Panc1 (cell line): Measurements from ENCODE around the gene EED. TPM values are rescaled to one million over a fixed set of nuclear protein-coding genes. Genes with fewer than 3 reads are reported as not detected.

Experiments used
- ATAC-seq: fragments of 200-7000 bp; cut with Tn5 transposase; 2 replicates; pipeline ENCODE4 v1.9.1; 2020; ENCODE audit warnings: mild to moderate bottlenecking, moderate library complexity
- BruUV-seq: library from RNA; stranded (reverse); fragments of 400-500 nt; replicated peaks from 2 replicates; lab custom pipeline; 2021; lab: Mats Ljungman, UMichigan
- CTCF ChIA-PET: fragments of 300-600 bp; sonication (Branson Sonifier 250); formaldehyde crosslinking; loops from one replicate; lab custom pipeline; 2022; ENCODE audit warnings: antibody characterized with exemption; lab: Charles Lee
- POLR2A ChIA-PET: fragments of 300-600 bp; sonication (Branson Sonifier 250); formaldehyde crosslinking; loops from one replicate; lab custom pipeline; 2022; ENCODE audit warnings: antibody characterized with exemption; lab: Charles Lee
- DNase-seq: peaks from one replicate; pipeline ENCODE4 v3.0.0-alpha.2; 2010; ENCODE audit warnings: low read depth, low spot score
- H3K27ac ChIP-seq: 2 replicates; pipeline ENCODE4 v1.5.1; 2011; ENCODE audit warnings: mild to moderate bottlenecking, low read length, inconsistent platforms
- H3K27me3 ChIP-seq: fragments of 200-500 bp; sonication (Bioruptor generic); 2 replicates; pipeline ENCODE4 v1.6.0; 2014; ENCODE audit warnings: low read length, inconsistent platforms; ENCODE audit not compliant: control insufficient read depth, insufficient read depth
- H3K36me3 ChIP-seq: fragments of 200-500 bp; sonication (Bioruptor generic); 2 replicates; pipeline ENCODE4 v1.5.1; 2014; ENCODE audit warnings: inconsistent platforms, mild to moderate bottlenecking, low read length, moderate library complexity; ENCODE audit not compliant: control insufficient read depth, insufficient read depth
- H3K4me1 ChIP-seq: 2 replicates; pipeline ENCODE4 v1.5.1; 2011; ENCODE audit warnings: inconsistent platforms, mild to moderate bottlenecking, low read length, moderate library complexity; ENCODE audit not compliant: control insufficient read depth, insufficient read depth
- H3K4me3 ChIP-seq, 2 experiments: 2 replicates each; pipeline ENCODE4 v1.5.1; 2011 to 2012; ENCODE audit warnings: low read depth in 2 of 2, low read length in 2 of 2, mild to moderate bottlenecking in 2 of 2, inconsistent platforms in 1 of 2, moderate library complexity in 1 of 2
- H3K9me3 ChIP-seq: fragments of 200-500 bp; sonication (Bioruptor generic); 2 replicates; pipeline ENCODE4 v1.5.1; 2014; ENCODE audit warnings: low read depth, mild to moderate bottlenecking, inconsistent platforms, low read length, moderate library complexity; ENCODE audit not compliant: control insufficient read depth, insufficient read depth
- POLR2AphosphoS5 ChIP-seq: IDR thresholded peaks from 2 replicates; pipeline ENCODE4 v1.6.1; 2012; ENCODE audit warnings: mild to moderate bottlenecking, low read depth, low read length, moderate library complexity
- SIN3A ChIP-seq: IDR thresholded peaks from 2 replicates; pipeline ENCODE4 v1.6.1; 2012; ENCODE audit warnings: low read depth, mild to moderate bottlenecking, low read length, moderate library complexity, borderline replicate concordance; ENCODE audit not compliant: insufficient read depth
- TCF7L2 ChIP-seq: IDR thresholded peaks from 2 replicates; pipeline ENCODE4 v1.6.1; 2011; ENCODE audit warnings: mild to moderate bottlenecking, low read depth, low read length, inconsistent platforms
- in situ Hi-C: cut with HindIII; loops from 2 replicates; pipeline ENCODE4 v1.10.0; 2016; ENCODE audit warnings: low sequenced_read_pairs, low pct_unique_long_range_greater_than_20kb
- intact Hi-C: fragments of 100-400 bp; cut with micrococcal nuclease; formaldehyde crosslinking; loops from one replicate; pipeline ENCODE4 v1.10.0; 2022; ENCODE audit not compliant: unreplicated experiment
- total RNA-seq: library from RNA; stranded (reverse); gene quantifications from one replicate; pipeline ENCODE4 v1.2.1, GENCODE V29; 2021; ENCODE audit not compliant: unreplicated experiment
- TF ChIP-seq, protein P1 (sequence below): fragments of 450-650 bp; IDR thresholded peaks from 2 replicates; pipeline ENCODE4 v1.5.1; 2017; ENCODE audit warnings: mild to moderate bottlenecking
- TF ChIP-seq, protein P2 (sequence below), 2 experiments: IDR thresholded peaks; 2 replicates each; pipeline ENCODE4 v1.6.1; 2011 to 2012; ENCODE audit warnings: low read depth in 2 of 2, control low read depth in 1 of 2, low read length in 1 of 2, mild to moderate bottlenecking in 1 of 2, moderate library complexity in 1 of 2; ENCODE audit not compliant: insufficient read depth in 1 of 2

The EED gene
- total RNA-seq, 1 experiment from 2014 or later, result 29.0 TPM

DNA sequence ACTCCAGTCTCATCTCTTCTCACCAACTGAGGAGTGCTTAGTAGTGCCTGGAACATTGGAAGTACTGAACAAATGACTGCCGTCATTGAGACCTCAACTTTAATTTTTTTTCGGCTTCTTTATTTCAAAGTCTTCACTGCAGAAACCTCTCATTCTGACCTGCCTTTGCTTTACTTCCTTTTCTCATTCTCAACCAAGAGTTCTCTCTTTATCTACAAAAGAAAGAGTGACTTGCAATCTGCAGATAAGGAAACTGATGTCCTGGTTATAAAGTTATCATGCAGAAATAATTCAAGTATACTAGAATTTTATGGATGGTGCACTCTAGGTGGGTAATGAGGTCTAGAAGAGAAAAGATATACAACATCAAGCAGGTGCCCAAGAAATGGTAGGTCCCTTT is 1.2 kb upstream of the EED start:
- H3K27me3 ChIP-seq, result peaks cover 5% of the 10 kb centered on the region; the same call in 1 of the 2 replicates
- CTCF ChIA-PET, result no interaction called here
- POLR2A ChIA-PET, result no interaction called here
- ATAC-seq (no peak), DNase-seq (no peak)
- peaks cover 27% of the 10 kb centered on the region for H3K4me1 ChIP-seq
- H3K27ac ChIP-seq, result no peak overlapping the region; the same call in 1 of the 2 replicates
- intact Hi-C loops, result no loop called here
- H3K36me3 ChIP-seq, result peaks cover 3% of the 10 kb centered on the region; the same call in 1 of the 2 replicates
- no peak overlapping the region for H3K4me3 ChIP-seq
- in situ Hi-C loops, result no loop called here
- no peak for TF ChIP-seq TCF7L2
- TF ChIP-seq SIN3A, result no peak
- TF ChIP-seq, protein P1, sequence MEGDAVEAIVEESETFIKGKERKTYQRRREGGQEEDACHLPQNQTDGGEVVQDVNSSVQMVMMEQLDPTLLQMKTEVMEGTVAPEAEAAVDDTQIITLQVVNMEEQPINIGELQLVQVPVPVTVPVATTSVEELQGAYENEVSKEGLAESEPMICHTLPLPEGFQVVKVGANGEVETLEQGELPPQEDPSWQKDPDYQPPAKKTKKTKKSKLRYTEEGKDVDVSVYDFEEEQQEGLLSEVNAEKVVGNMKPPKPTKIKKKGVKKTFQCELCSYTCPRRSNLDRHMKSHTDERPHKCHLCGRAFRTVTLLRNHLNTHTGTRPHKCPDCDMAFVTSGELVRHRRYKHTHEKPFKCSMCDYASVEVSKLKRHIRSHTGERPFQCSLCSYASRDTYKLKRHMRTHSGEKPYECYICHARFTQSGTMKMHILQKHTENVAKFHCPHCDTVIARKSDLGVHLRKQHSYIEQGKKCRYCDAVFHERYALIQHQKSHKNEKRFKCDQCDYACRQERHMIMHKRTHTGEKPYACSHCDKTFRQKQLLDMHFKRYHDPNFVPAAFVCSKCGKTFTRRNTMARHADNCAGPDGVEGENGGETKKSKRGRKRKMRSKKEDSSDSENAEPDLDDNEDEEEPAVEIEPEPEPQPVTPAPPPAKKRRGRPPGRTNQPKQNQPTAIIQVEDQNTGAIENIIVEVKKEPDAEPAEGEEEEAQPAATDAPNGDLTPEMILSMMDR, result no peak
- no peak for TF ChIP-seq POLR2AphosphoS5
- TF ChIP-seq, protein P2, sequence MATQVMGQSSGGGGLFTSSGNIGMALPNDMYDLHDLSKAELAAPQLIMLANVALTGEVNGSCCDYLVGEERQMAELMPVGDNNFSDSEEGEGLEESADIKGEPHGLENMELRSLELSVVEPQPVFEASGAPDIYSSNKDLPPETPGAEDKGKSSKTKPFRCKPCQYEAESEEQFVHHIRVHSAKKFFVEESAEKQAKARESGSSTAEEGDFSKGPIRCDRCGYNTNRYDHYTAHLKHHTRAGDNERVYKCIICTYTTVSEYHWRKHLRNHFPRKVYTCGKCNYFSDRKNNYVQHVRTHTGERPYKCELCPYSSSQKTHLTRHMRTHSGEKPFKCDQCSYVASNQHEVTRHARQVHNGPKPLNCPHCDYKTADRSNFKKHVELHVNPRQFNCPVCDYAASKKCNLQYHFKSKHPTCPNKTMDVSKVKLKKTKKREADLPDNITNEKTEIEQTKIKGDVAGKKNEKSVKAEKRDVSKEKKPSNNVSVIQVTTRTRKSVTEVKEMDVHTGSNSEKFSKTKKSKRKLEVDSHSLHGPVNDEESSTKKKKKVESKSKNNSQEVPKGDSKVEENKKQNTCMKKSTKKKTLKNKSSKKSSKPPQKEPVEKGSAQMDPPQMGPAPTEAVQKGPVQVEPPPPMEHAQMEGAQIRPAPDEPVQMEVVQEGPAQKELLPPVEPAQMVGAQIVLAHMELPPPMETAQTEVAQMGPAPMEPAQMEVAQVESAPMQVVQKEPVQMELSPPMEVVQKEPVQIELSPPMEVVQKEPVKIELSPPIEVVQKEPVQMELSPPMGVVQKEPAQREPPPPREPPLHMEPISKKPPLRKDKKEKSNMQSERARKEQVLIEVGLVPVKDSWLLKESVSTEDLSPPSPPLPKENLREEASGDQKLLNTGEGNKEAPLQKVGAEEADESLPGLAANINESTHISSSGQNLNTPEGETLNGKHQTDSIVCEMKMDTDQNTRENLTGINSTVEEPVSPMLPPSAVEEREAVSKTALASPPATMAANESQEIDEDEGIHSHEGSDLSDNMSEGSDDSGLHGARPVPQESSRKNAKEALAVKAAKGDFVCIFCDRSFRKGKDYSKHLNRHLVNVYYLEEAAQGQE (IDR thresholded peaks at IDR 0.05; ENCODE audit: insufficient read depth in 1 of 2, low read depth in 2 of 2, low read length in 1 of 2), result no peak
- no peaks in the 10 kb centered on the region for H3K9me3 ChIP-seq
- BruUV-seq, result no TSS peak

DNA sequence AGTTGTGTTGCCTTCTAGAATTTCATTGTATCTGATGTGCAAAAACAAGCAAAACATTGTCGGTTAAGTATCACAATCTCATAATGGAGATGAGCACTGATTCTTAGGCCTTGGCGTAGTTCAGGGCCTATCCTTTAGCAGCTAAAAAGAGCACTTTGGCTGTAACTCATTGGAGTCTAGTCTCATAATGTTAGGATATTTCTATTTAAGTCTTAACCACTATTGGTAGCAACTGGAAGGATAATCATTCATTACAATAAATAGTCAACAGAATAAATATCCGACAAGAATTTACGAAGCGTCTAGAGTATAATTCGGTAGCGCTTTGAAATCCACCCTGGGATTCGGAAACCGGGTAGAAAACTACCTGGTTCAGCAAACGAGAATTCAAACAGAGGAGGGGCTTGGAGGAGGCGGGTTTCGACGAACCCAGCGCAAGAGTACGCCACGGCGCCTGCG is 461 bp upstream of the EED start:
- DNase-seq, result no peak
- intact Hi-C loops (no loop called here), in situ Hi-C loops (no loop called here)
- ChIA-PET CTCF (no interaction called here), POLR2A (no interaction called here)
- ATAC-seq, result peak; percentile 90
- Histone ChIP-seq H3K27me3 (peaks cover 5% of the 10 kb centered on the region; the same call in 1 of the 2 replicates), H3K36me3 (peaks cover 3% of the 10 kb centered on the region; the same call in 1 of the 2 replicates), H3K4me3 (peak overlapping the region; percentile 71 to 97), H3K4me1 (peaks cover 33% of the 10 kb centered on the region), H3K9me3 (no peaks in the 10 kb centered on the region), H3K27ac (peak overlapping the region; percentile 96)
- TF ChIP-seq TCF7L2, result no peak
- TF ChIP-seq, protein P1, result no peak
- TF ChIP-seq SIN3A, result no peak
- TF ChIP-seq, protein P2 (IDR thresholded peaks at IDR 0.05; ENCODE audit: insufficient read depth in 1 of 2, low read depth in 2 of 2, low read length in 1 of 2), result no peak
- TF ChIP-seq POLR2AphosphoS5, result no peak
- no TSS peak for BruUV-seq
